ENCODE data around the gene CPLANE2.

The CPLANE2 gene

DNA sequence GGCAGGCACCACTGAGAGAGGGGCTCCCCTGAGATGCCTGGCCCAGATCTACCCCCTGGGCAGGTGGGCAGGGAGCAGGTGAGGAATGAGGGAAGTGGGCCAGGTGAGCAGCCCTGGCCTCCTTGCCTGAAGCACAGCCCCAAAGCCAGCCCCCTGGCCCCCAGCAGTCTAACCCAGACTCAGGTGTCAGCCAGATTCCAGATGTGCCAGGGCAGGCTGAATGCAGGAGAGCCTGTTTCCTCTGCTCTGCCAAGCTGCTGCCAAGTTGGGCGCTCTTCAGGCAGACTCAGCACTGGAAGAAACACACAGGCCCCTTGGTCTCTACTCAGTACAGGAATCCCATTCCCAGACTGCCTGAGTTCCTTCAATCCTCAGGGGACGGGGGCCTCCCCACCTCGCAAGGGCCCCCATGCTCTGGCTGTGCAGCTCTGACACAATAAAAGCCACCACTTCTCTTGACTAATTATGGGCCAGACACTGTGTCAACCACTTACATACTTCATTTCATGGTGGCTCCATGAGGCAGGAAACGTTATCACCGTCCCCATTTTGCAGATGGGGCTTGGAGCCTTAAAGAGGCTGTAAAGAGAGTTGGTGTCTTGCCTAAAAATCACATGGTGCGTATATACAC lies 45.0 kb downstream of the CPLANE2 start:
- DNase-seq = no peak

DNA sequence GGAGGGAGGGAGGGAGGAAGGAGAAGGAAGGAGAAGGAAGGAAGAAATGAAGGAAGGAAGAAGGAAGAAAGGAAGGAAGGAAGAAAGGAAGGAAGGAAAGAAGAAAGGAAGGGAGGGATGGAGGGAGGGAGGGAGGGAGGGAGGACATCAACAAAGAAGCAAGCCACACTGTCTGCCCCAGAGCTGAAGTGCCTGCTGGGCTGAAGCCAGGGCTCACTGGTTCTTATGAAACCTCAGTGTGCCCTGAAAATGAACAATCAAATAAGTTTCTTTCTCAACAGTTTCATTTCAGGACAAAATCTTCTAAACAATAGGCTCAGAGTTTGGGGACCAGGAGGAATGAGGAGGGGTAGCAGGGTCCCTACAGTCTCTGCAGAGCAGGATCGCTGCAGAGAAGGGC lies 45.7 kb downstream of the CPLANE2 start:
- peak in 3 of 56 donors; percentile 6 to 29 (median 23) for DNase-seq

DNA sequence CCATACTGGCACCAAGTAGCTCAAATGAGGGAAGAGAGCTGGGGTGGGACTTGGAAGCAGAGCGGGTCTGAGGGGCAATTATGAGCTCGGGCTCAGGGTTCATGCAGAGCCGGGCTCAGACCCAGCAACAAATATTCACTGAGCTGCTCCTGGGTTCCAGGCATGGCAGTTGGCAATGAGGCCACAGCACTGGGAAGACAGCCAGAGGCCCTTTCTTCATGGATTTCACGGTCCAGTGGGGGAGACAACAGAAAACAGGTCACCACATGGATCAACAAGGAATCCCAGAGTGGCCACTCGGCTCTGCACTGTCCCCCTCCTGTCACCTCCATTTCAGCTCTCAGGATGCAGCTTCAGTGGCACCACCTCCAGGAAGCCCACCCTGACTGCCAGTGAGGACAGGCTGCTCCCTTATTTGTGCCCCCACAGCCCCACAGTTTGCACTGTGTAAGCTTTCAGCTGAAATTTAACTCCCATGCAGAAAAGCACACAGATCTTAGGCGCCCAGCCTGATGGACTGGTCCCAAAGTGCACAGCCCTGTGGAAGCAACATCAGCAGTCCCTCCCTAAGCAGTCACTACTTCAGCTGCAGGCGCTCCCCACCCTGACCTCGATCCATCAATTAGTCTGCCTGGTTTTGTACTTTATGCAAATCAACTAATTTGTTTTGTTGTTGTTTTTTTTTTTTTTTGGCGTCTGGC lies 46.9 kb downstream of the CPLANE2 start:
- DNase-seq = peak in 49 of 56 donors; percentile 14 to 84 (median 42)

DNA sequence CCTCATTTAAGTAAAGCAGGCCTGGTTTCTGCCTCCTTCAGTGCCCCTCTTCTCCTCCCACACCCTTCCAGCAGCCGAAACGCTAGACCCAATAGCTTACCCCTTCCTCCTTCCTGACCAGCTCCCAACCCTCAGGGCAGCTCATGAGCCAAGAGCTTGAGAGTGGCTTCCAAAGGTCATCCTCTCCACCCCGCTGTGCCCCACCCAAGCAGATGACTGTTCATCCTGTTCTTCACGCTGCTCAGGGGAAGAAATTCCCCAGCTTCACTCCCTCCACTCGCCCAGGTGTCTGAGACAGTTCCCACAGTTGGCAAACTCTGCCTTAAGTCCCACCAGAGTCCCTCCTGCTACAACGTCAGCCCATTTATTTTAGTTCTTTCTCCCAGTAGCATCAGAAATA lies 48.0 kb downstream of the CPLANE2 start:
- no peak for DNase-seq

DNA sequence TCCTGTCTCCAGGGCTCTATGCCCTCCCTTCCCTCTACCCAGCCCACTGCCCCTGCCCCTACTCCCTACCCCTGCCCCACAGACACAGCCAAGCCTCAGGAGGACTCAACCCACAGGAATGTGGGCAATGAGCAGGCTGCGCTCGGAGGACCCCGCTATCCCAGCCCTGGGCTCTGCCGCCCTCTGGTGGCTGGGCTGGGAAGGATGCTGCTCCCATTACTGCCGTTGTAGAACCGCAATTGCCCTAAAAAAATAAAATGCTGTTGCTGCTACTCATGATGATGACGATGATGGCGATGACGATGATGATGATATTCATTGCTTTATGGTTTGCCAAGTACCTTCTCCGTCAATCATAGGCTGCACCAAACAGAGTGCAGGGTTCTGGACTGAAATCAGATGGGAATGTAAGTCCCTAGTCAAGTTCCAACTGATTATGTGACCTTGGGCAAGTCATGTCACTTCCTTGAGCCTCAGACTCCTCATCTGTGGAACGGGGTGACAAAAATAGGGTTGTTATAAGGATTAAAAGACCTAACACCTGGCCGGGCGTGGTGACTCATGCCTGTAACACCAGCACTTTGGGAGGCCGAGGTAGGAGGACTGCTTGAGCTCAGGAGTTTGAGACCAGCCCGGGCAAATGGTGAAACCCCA lies 49.1 kb downstream of the CPLANE2 start:
- DNase-seq = peak in 45 of 56 donors; percentile 5 to 79 (median 36)

DNA sequence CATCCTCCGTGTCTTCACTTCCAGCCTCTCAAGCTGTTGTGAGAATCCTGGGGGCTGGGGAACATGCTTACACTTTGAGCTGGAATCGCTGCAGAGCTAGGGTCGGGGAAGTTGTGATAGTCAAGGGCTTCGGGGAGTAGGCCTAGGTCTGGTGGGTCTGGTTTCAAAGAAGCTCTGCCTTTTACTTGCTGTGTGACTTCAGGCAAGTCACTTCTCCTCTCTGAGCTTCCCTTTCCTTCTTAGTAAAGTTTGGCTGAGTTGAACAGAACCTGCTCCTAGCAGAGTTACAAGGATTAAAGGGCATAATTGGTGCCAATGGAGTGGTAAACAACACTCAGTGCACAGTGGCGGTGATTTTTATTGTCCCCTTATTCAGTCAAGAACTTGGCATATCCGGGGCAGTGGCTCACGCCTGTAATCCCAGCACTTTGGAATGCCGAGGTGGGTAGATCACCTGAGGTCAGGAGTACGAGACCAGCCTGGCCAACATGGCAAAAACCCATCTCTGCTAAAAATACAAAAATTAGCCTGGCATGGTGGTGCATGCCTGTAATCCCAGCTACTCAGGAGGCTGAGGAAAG lies 50.2 kb downstream of the CPLANE2 start:
- DNase-seq = no peak

DNA sequence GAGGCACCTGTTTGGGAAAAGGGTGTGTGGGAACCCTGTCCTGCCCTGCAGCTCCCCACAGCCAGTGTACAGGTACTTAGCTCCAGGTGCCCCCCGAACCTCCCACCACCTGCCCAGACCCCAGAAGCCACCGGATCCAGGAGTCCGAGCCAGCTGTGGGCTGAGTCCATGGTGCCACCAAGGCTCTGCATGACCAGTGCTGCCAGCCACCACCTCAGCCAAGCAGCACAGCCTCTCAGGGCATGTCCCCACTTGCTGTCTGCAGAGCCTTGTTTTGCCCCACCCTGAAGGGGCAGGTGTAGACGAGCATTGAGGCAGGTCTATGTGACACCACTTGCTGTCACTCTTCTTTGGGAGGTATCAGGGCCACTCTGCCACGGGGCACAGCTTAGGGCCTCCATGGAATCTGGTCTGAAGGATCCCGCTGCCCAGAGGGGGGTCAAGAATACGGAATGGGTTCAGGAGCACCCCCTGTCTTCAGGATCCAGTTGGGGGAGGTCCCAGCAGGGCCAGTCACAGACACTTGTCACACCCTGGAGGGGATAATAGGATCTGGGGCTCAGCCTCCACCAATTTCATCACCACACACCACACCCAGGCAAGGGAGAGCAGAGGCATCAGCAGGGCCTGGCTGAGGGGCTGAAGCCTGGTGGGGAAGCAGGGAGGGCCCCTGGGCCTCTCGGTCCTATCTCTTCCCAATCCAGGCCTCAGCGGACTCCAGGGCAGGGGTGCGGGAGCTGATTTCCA lies 52.3 kb downstream of the CPLANE2 start:
- no peak for DNase-seq

DNA sequence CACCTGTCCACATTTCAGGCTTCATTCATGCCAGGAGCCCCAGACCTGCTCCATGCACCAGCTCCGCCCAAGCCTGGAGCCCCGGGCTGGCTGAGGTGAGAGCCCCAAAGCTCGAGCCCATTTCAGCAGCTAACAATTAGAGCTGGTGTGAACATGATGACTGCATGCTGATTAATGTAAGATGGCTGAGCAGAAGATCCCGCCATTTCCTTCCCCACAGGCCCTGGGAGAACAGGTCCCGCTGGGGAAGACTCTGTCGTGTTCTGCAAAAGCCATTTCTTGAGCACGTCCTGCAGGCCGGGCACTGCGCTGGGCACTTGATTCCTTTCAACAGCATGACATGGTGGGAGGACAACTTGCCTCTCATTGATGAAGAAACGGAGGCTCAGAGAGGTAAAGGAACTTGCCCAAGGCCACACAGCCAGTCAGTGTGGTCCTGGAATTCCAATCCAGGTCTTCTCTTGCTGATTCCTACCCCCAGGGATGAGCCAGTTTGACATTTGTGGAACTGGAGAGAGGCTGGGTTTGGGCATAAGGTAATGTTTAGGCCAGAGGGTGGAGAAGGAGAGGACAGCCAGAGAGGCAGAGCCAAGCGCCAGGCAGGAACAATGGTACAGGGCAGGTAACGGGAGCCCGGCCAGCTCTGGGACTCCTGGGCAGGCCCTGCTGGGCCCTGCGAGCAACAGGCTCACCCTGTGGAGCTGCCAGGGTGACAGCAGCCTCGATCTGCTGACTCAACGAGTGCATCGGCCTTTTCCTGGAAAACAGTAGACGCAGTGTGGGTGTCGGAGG lies 53.0 kb downstream of the CPLANE2 start:
- DNase-seq = no peak

DNA sequence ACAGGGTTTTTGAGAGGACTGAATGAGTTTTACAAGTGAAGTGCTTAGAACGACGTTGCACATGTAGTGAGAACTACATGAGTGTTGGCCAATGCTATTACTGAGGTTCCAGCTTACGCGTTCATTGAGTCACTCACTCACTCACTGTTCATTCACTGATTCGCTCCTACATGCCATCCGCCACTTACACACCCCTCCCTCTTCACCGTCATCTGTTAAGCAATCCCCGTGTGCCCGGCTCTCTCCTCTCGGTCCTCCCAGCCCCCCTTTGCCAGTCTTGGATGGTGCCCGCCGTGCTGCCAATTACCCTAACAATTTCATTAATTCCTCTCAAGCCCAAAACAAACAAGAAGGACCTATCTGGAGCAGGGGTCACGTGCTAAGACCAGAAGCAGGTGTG lies 53.8 kb downstream of the CPLANE2 start:
- DNase-seq = no peak

DNA sequence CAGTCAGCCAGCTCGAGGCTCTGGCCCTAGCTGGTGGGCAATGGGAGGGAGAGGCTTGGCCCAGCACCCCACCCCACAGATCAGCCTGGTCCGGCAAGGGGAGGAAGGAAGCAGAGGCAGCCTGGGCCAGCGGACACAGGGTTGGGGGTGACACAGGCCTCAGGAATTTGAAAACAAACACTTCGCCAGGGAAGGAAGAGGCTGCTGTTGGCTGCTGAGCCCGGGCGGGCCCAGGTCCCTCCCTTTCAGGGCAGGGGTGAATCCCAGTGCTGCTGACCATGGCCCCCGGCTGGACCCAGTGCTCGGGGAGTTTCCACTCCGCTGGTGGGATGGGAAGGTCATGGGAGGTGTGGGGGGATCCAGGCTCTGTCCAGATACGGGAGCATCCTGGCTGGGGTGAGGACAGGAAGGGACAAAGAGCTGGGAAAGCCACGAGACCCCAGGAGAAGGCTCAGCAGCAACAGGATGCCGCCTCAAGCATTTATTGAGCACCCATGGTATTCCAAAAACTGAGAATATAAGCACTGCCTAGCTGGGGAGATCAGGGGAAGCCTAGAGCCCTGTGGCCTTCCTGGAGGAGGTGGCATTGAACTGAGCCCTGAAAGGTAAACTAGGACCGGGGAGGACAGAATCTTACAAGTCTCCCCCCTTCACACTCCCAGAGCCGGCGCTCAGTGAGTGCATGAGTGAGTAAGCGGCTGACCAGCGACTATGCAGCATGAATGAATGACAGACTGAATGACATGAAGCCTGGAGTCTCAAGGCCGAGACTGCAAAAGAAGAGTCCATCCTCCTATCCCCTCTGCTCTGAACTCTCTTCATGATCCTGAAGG lies 54.9 kb downstream of the CPLANE2 start:
- DNase-seq = no peak

Data from nucleus accumbens (tissue), 56 donors.